Measurements from ENCODE around the gene CCZ1. TPM values are rescaled to one million over a fixed set of nuclear protein-coding genes. Genes with fewer than 3 reads are reported as not detected.
A peak's percentile ranks its signal among the peaks of the same experiment; 100 is the strongest.
"Not testable (repeated sequence)": the region's sequence is repeated elsewhere in the genome, so short reads cannot be mapped to it uniquely, and the experiment has no call there.

Gene CCZ1
- 35.2 TPM for total RNA-seq (ENCODE audit: insufficient read depth, low replicate concordance)

- DNase-seq (ENCODE audit: low spot score) = peak; percentile 18
Measured at GRCh38 chr7:5898480-5899224, at the start of gene CCZ1. CCZ1 (plus strand) TSS chr7:5898733; CDS start chr7:5898800, 67 bp downstream.

GRCh38 chr7:5850944-5851343 is 47.6 kb upstream of the CCZ1 start:
- no peak for DNase-seq (ENCODE audit: low spot score)

- DNase-seq (ENCODE audit: low spot score) = no peak
Measured at GRCh38 chr7:5854738-5855137, 43.8 kb upstream of the CCZ1 start.

DNA sequence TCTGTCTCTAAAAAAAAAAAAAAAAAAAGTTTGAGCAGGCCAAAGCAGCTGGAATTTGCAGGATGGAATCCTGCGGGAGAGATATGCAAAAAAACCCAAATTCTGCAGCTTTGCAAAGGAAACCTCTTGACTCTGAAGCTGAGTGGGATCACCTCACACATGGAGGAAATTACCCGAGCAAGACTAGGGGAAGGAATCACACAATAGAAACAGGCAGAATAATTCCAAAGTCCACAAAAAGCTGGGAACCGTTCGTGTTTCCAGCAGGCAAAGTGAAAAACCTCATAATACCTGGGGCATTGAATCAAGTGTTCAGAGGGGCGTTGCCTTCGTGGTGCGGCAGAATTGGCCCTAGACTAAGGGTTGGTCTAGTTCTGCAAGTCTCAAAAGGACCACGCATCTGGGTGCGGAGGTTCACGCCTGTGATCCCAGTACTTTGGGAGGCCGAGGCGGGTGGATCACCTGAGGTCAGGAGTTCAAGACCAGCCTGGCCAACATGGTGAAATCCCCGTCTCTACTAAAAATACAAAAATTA is 41.4 kb upstream of the CCZ1 start:
- not testable (repeated sequence) for DNase-seq (ENCODE audit: low spot score)

DNA sequence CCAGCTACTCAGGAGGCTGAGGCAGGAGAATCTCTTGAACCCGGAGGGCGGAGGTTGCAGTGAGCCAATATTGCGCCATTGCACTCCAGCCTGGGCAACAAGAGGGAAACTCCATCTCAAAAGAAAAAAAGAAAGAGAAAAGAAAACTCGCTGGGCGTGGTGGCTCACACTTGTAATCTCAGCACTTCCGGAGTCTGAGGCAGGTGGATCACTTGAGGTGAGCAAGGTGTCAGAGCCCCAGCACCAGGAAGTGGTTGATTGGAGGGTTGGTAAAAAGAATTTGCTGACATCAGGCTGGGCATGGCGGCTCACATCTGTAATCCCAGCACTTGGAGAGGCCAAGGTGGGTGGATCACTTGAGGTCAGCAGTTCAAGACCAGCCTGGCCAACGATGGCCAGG is 40.0 kb upstream of the CCZ1 start:
- DNase-seq (ENCODE audit: low spot score) = not testable (repeated sequence)

DNA sequence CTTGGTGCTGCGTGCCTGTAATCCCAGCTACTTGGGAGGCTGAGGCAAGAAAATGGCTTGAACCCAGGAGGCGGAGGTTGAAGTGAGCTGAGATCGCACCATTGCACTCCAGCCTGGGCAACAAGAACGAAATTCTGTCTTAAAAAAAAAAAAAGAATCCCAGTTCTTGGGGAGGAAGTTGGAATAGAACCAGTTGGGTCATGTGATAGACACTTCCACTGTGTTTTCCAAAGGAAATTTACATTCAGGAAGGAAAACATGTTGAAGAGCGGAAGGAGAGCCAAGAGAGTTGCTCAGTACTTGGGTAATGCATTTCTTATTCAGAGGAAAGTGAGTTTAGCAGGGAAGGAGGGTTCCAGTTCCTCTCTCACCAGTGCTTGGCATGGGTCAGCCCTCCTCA is 37.3 kb upstream of the CCZ1 start:
- not testable (repeated sequence) for DNase-seq (ENCODE audit: low spot score)

DNA sequence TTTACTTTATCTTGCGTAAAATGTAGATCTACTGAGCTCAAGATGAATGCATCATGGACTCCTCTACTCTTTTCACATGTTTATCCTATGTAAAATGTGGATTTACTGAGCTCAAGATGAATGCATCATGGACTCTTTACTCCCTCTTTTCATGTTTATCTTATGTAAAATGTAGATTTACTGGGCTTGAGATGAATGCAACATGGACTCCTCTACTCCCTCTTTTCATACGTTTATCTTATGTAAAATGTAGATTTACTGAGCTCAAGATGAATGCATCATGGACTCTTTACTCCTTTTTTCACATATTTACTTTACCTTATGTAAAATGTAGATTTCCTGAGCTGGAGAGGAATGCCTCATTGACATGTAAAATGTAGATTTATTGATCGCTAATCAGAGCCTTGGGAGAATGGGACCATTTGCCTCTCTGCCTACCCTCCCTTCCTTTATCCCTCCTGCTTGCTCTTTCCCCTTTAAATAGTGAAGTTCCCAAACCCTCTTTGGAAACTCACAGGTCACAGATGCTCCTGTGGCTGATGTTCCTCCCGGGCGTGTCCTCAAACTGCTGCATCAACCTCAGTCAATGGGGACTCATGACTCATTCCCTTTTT is 35.7 kb upstream of the CCZ1 start:
- not testable (repeated sequence) for DNase-seq (ENCODE audit: low spot score)

GRCh38 chr7:5865279-5865931 is 33.1 kb upstream of the CCZ1 start:
- not testable (repeated sequence) for DNase-seq (ENCODE audit: low spot score)

- no peak for DNase-seq (ENCODE audit: low spot score)
Measured at GRCh38 chr7:5867060-5867459, 31.5 kb upstream of the CCZ1 start.

DNA sequence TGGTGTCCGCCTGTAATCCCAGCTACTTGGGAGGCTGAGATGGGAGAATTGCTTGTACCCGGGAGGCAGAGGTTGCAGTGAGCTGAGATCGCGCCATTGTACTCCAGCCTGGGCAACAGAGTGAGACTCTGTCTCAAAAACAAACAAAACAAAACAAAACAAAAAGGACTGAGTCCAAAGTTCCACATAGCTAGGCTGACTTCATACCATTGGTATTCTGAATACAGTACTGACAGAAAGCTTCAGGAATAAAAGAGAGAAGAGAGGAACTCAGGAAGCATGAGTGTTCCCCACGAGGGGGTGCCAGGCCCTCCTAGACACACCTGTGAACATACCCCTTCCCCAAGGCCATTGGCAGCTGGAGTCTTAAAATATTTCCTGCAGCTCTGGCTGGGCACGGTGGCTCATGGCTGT is 29.6 kb upstream of the CCZ1 start:
- DNase-seq (ENCODE audit: low spot score) = not testable (repeated sequence)

GRCh38 chr7:5869691-5870090 is 28.8 kb upstream of the CCZ1 start:
- no peak for DNase-seq (ENCODE audit: low spot score)

DNA sequence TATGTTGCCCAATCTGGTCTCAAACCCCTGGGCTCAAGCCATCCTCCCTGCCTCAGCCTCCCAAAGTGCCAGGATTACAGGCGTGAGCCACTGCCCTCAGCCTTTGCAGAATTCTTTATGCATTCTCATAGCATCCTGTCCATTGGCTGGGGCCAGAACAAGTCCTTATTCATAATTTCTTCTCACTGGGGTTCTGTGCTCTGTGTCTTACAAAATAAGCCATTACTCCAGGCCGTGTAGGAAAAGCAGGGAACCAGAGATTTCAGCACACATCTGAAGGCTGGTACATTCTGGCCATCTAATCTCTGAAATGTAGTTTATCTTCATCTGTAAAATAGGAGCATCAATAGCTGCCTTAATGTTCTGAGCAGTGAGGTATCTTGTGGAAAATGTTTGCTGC is 28.2 kb upstream of the CCZ1 start:
- no peak for DNase-seq (ENCODE audit: low spot score)

DNA sequence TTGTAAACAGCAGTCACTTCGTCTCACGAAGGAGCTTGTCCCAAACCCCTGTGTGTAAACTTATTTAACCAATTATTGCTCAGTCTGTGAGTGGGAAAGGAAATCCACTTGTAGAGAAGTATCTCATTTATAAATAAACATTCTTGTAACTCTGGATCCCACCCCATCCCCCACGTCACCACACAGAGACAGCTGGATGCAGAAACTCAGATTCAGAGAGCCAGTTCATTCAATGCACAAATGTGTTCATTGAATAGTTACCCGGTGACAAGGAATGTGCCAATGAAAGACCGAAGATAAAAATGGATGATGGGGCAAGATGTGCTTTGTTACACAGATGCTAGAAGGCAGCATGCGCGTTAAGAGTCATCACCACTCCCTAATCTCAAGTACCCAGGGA is 26.2 kb upstream of the CCZ1 start:
- no peak for DNase-seq (ENCODE audit: low spot score)

DNA sequence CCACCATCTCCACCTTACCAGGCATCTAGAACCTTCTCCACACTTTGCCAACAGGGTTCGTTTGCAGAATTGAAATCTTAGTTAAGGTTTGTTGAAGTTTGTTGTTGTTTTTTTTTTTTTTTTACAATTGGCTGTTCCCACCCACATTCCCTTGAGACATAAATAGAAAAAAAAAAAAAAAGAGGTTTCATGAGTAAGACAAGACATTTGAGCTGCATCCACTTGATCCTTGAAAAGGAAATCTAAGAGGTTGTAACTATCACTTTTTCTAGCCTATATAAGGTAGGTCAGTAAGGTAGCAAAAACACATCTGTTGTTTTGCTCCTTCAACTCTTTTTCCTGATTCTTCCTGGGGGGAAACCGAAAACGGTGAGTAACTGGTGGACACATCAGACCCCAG is 18.9 kb upstream of the CCZ1 start:
- DNase-seq (ENCODE audit: low spot score) = not testable (repeated sequence)

- not testable (repeated sequence) for DNase-seq (ENCODE audit: low spot score)
Measured at GRCh38 chr7:5880106-5880505, 18.4 kb upstream of the CCZ1 start.

DNA sequence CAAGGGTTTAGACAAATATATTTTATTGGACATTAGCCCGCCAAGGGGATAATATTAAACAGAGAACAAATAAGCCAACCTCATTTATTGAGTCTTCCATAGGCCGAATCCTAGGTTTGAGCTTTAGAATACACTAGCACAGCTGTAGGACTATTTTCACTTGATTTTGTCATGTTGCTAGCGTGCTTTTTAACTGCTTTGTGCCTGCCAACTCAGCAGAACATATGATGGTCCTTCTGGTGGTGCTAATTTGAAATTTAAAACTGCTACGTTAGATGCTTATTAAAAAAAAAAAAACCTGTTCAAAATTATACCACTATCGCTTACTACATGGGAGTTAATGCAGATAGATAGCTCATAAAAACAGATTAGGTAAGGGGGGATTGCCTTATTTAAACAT is 14.1 kb upstream of the CCZ1 start:
- DNase-seq (ENCODE audit: low spot score) = not testable (repeated sequence)

DNA sequence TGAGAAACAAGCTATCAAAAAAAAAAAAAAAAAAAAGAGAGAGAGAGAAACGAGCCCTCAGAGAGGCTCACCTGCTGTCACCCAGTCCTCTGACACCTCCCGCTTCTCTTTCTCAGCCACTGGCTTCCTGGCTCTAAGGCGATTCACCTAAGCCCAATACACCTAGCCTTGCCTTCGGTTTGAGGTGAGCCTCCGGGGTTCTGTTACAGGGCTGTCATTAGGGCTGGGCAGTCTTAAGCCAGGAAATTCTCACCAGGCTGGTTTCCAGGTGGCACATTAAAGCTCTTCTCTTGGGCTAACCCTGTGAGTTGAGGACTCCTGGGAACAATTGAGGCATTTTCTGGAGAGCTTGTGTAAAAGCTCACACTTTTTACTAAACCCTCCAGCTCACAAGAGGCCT is 10.5 kb upstream of the CCZ1 start:
- DNase-seq (ENCODE audit: low spot score) = not testable (repeated sequence)

- not testable (repeated sequence) for DNase-seq (ENCODE audit: low spot score)
Measured at GRCh38 chr7:5890244-5890643, 8.3 kb upstream of the CCZ1 start.

- DNase-seq (ENCODE audit: low spot score) = no peak
Measured at GRCh38 chr7:5892498-5892897, 6.0 kb upstream of the CCZ1 start.

- not testable (repeated sequence) for DNase-seq (ENCODE audit: low spot score)
Measured at GRCh38 chr7:5897369-5897919, 1.1 kb upstream of the CCZ1 start.

- peak; percentile 3 for DNase-seq (ENCODE audit: low spot score)
Measured at GRCh38 chr7:5903002-5903401, 4.5 kb downstream of the CCZ1 start.

DNA sequence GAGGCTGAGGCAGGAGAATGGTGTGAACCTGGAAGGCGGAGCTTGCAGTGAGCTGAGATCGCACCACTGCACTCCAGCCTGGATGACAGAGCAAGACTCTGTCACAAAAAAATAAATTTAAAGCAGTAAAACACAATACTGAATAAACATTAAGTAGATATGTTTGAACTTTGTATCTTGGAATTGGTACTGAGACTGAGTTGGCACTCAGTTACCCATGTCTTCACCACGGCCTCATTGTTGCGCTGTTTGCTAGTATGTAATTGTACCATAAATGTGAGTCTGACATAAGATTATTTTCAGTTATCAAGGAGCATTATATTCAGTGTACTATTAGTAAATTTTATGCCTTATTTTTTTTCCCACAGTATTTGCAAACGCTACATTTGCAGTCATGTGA is 6.2 kb downstream of the CCZ1 start:
- DNase-seq (ENCODE audit: low spot score) = not testable (repeated sequence)
